ENCODE results near the gene AAMP. TPM values are rescaled to one million over a fixed set of nuclear protein-coding genes. Genes with fewer than 3 reads are reported as not detected.
"Not testable (repeated sequence)": the region's sequence is repeated elsewhere in the genome, so short reads cannot be mapped to it uniquely, and the experiment has no call there.

Gene AAMP, protein sequence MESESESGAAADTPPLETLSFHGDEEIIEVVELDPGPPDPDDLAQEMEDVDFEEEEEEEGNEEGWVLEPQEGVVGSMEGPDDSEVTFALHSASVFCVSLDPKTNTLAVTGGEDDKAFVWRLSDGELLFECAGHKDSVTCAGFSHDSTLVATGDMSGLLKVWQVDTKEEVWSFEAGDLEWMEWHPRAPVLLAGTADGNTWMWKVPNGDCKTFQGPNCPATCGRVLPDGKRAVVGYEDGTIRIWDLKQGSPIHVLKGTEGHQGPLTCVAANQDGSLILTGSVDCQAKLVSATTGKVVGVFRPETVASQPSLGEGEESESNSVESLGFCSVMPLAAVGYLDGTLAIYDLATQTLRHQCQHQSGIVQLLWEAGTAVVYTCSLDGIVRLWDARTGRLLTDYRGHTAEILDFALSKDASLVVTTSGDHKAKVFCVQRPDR
- total RNA-seq (10 to 100 TPM; 94.8 to 95.2 TPM), polyA plus RNA-seq (86.1 TPM)

GRCh38 chr2:218269900-218270720, at the start of gene AAMP, which contains the start of gene PNKD:
Gene AAMP, minus strand, starts transcription at chr2:218270137. Its CDS starts 51 bp downstream, at chr2:218270086.
Gene PNKD, plus strand, starts transcription at chr2:218270519. Its CDS starts 17 bp downstream, at chr2:218270536.
- no peaks in the 10 kb centered on the region for H3K27me3 ChIP-seq (ENCODE audit: insufficient read depth, low read length, poor library complexity, severe bottlenecking)
- peak within 1 kb of the TSS; percentile 94 for H3K4me3 ChIP-seq (ENCODE audit: low read length)
- H3K4me1 ChIP-seq (ENCODE audit: insufficient read depth, low read length) = peaks cover 31% of the 10 kb centered on the region
- no peaks in the 10 kb centered on the region for H3K27me3 Mint-ChIP-seq
- H3K27ac Mint-ChIP-seq = peak within 1 kb of the TSS; percentile 74 to 99 (median 92)
- H3K9me3 Mint-ChIP-seq = no peaks in the 10 kb centered on the region
- no peaks in the 10 kb centered on the region for H3K9me3 ChIP-seq (ENCODE audit: low read length)
- DNase-seq = peak; percentile 100
- peak within 1 kb of the TSS; percentile 85 to 95 (median 89) for H3K4me3 Mint-ChIP-seq
- peaks cover 42 to 66% (median 50%) of the 10 kb centered on the region in 3 donors for H3K4me1 Mint-ChIP-seq
- CTCF ChIA-PET = interaction anchor here (0.8 to 8.4 kb wide), 20 partner anchors 8 to 125 kb away, joined by 3 to 144 read pairs (median 5); partner anchors contain the start of genes ARPC2, CATIP and TMBIM1
- H3K27ac ChIP-seq (ENCODE audit: low read depth, low read length) = peak within 1 kb of the TSS; percentile 83
- POLR2A ChIA-PET = interaction anchor here (0.6 to 4.8 kb wide), 13 partner anchors 9 to 389 kb away, joined by 3 to 41 read pairs (median 3); partner anchors contain the start of genes ARPC2, BCS1L, GPBAR1 and ZNF142
- H3K36me3 ChIP-seq (ENCODE audit: insufficient read depth, low read length) = peaks cover 35% of the 10 kb centered on the region
- peaks cover 0 to 69% (median 11%) of the 10 kb centered on the region in 3 donors for H3K36me3 Mint-ChIP-seq

- H3K27me3 ChIP-seq (ENCODE audit: insufficient read depth, low read length, poor library complexity, severe bottlenecking) = no peaks in the 10 kb centered on the region
- Mint-ChIP-seq H3K36me3 (no peaks in the 10 kb centered on the region), H3K4me3 (no peak overlapping the region), H3K27ac (no peak overlapping the region), H3K9me3 (no peaks in the 10 kb centered on the region), H3K27me3 (peaks cover 0 to 3% of the 10 kb centered on the region in 2 donors), H3K4me1 (peaks cover 30 to 44% (median 33%) of the 10 kb centered on the region in 3 donors)
- H3K9me3 ChIP-seq (ENCODE audit: low read length) = no peaks in the 10 kb centered on the region
- CTCF ChIA-PET = interaction anchor here (1.3 to 1.7 kb wide), 3 partner anchors 17 to 43 kb away, joined by 4 to 12 read pairs (median 8); partner anchors contain the start of gene CATIP
- H3K4me1 ChIP-seq (ENCODE audit: insufficient read depth, low read length) = peaks cover 40% of the 10 kb centered on the region
- no peak overlapping the region for H3K27ac ChIP-seq (ENCODE audit: low read depth, low read length)
- no peak for DNase-seq
- H3K36me3 ChIP-seq (ENCODE audit: insufficient read depth, low read length) = no peaks in the 10 kb centered on the region
- no peak overlapping the region for H3K4me3 ChIP-seq (ENCODE audit: low read length)
- POLR2A ChIA-PET = no interaction called here
Measured at GRCh38 chr2:218318241-218318640, 48.3 kb upstream of the AAMP start.

DNA sequence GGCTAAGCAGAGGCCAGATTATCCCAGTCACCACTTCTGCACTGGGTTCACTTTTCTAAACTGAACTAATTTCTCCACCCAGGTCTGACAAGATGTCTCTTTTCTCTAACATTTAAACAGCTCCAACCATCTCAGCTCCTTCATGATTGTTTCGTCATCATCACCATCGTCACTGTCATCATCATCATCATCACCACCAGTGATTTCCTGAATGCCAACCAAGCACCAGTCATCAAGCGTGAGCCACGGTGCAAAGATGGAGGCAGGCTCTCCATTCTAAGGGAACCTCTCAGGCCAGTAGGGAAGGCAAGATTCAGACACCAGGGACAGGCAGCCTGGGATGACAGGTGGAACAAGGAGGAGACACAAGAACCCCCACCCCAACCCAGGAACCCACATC, 47.9 kb upstream of the AAMP start:
- H3K9me3 ChIP-seq (ENCODE audit: low read length) = no peaks in the 10 kb centered on the region
- POLR2A ChIA-PET = no interaction called here
- no peaks in the 10 kb centered on the region for H3K27me3 ChIP-seq (ENCODE audit: insufficient read depth, low read length, poor library complexity, severe bottlenecking)
- Mint-ChIP-seq H3K36me3 (no peaks in the 10 kb centered on the region), H3K4me3 (no peak overlapping the region), H3K4me1 (peaks cover 30 to 43% (median 33%) of the 10 kb centered on the region in 3 donors), H3K27ac (peak overlapping the region in 3 of 8 donors; percentile 29 to 58 (median 55)), H3K27me3 (peaks cover 0 to 3% of the 10 kb centered on the region in 2 donors), H3K9me3 (no peaks in the 10 kb centered on the region)
- CTCF ChIA-PET = interaction anchor here (1.3 to 1.7 kb wide), 4 partner anchors 16 to 43 kb away, joined by 4 to 12 read pairs (median 6); partner anchors contain the start of gene CATIP
- H3K27ac ChIP-seq (ENCODE audit: low read depth, low read length) = no peak overlapping the region
- no peak overlapping the region for H3K4me3 ChIP-seq (ENCODE audit: low read length)
- no peak for DNase-seq
- peaks cover 40% of the 10 kb centered on the region for H3K4me1 ChIP-seq (ENCODE audit: insufficient read depth, low read length)
- H3K36me3 ChIP-seq (ENCODE audit: insufficient read depth, low read length) = no peaks in the 10 kb centered on the region

GRCh38 chr2:218317303-218317630, 47.3 kb upstream of the AAMP start:
- Histone ChIP-seq H3K4me3 (ENCODE audit: low read length) (peak overlapping the region; percentile 37), H3K36me3 (ENCODE audit: insufficient read depth, low read length) (no peaks in the 10 kb centered on the region), H3K27ac (ENCODE audit: low read depth, low read length) (no peak overlapping the region), H3K27me3 (ENCODE audit: insufficient read depth, low read length, poor library complexity, severe bottlenecking) (no peaks in the 10 kb centered on the region), H3K4me1 (ENCODE audit: insufficient read depth, low read length) (peaks cover 36% of the 10 kb centered on the region), H3K9me3 (ENCODE audit: low read length) (no peaks in the 10 kb centered on the region)
- H3K27ac Mint-ChIP-seq = peak overlapping the region in 5 of 8 donors; percentile 1 to 89 (median 71)
- DNase-seq = no peak
- peak overlapping the region in 2 of 7 donors; percentile 8 to 83 for H3K4me3 Mint-ChIP-seq
- H3K27me3 Mint-ChIP-seq = peaks cover 0 to under 1% of the 10 kb centered on the region in 2 donors
- no peaks in the 10 kb centered on the region for H3K9me3 Mint-ChIP-seq
- CTCF ChIA-PET = interaction anchor here (1.3 to 1.8 kb wide), 5 partner anchors 9 to 42 kb away, joined by 4 to 12 read pairs (median 6); partner anchors contain the start of gene CATIP
- H3K4me1 Mint-ChIP-seq = peaks cover 27 to 38% (median 28%) of the 10 kb centered on the region in 3 donors
- POLR2A ChIA-PET = interaction anchor here (0.5 kb wide), 1 partner anchor 296 kb away, joined by 4 read pairs; no protein-coding TSS in a partner anchor
- H3K36me3 Mint-ChIP-seq = no peaks in the 10 kb centered on the region

- Mint-ChIP-seq H3K9me3 (no peaks in the 10 kb centered on the region), H3K4me3 (no peak overlapping the region), H3K27me3 (no peaks in the 10 kb centered on the region), H3K36me3 (no peaks in the 10 kb centered on the region), H3K4me1 (peaks cover 24 to 27% (median 26%) of the 10 kb centered on the region in 3 donors), H3K27ac (no peak overlapping the region)
- no peak overlapping the region for H3K4me3 ChIP-seq (ENCODE audit: low read length)
- peaks cover 31% of the 10 kb centered on the region for H3K4me1 ChIP-seq (ENCODE audit: insufficient read depth, low read length)
- no peaks in the 10 kb centered on the region for H3K36me3 ChIP-seq (ENCODE audit: insufficient read depth, low read length)
- ChIA-PET POLR2A (no interaction called here), CTCF (interaction anchor here (1.2 kb wide), 2 partner anchors 41 to 44 kb away, joined by 4 read pairs; partner anchors contain the start of gene CATIP)
- DNase-seq = no peak
- no peaks in the 10 kb centered on the region for H3K27me3 ChIP-seq (ENCODE audit: insufficient read depth, low read length, poor library complexity, severe bottlenecking)
- H3K27ac ChIP-seq (ENCODE audit: low read depth, low read length) = no peak overlapping the region
- H3K9me3 ChIP-seq (ENCODE audit: low read length) = no peaks in the 10 kb centered on the region
Measured at GRCh38 chr2:218315397-218315796, 45.5 kb upstream of the AAMP start.

DNA sequence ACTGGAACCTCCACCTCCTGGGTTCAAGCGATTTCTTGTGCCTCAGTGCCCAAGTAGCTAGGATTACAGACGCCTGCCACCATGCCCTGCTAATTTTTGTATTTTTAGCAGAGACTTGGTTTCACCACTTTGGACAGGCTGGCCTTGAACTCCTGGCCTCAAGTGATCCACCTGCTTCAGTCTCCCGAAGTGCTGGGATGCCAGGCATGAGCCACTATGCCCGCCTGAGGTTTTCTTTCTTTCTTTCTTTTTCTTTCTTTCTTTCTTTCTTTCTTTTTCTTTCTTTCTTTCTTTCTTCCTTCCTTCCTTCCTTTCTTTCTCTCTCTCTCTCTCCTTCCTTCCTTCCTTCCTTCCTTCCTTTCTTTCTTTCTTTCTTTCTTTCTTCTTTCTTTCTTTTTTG, 44.8 kb upstream of the AAMP start:
- H3K27ac ChIP-seq (ENCODE audit: low read depth, low read length); H3K36me3 ChIP-seq (ENCODE audit: insufficient read depth, low read length); H3K27me3 ChIP-seq (ENCODE audit: insufficient read depth, low read length, poor library complexity, severe bottlenecking); POLR2A ChIA-PET; H3K4me3 Mint-ChIP-seq; H3K9me3 Mint-ChIP-seq; H3K36me3 Mint-ChIP-seq; H3K4me3 ChIP-seq (ENCODE audit: low read length); H3K9me3 ChIP-seq (ENCODE audit: low read length); DNase-seq; H3K27me3 Mint-ChIP-seq; H3K27ac Mint-ChIP-seq: not testable (repeated sequence)
- H3K4me1 ChIP-seq (ENCODE audit: insufficient read depth, low read length) = peaks cover 31% of the 10 kb centered on the region
- CTCF ChIA-PET = interaction anchor here (1.2 kb wide), 2 partner anchors 42 to 43 kb away, joined by 4 read pairs; partner anchors contain the start of gene CATIP
- peaks cover 22 to 27% (median 26%) of the 10 kb centered on the region in 3 donors for H3K4me1 Mint-ChIP-seq

DNA sequence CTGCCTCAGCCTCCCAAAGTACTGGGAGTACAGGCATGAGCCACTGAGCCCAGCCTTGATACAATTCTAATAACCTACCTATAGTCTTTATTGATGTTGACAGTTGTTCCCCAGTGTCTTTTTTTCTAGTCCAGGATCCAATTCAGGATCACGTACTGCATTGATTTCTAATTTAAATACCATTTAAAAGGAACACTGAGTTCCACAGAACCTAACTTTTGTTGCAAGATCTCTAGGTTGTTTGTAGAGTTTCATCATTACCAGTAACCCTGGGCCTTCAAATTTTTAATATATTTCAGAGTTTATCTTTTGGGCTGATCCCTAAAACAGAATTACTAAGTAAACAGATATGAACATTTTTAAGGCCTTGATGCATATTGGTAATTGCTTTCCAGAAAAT, 43.4 kb upstream of the AAMP start:
- H3K9me3 Mint-ChIP-seq = no peaks in the 10 kb centered on the region
- Histone ChIP-seq H3K27me3 (ENCODE audit: insufficient read depth, low read length, poor library complexity, severe bottlenecking) (no peaks in the 10 kb centered on the region), H3K4me3 (ENCODE audit: low read length) (no peak overlapping the region), H3K4me1 (ENCODE audit: insufficient read depth, low read length) (peaks cover 31% of the 10 kb centered on the region), H3K27ac (ENCODE audit: low read depth, low read length) (no peak overlapping the region), H3K9me3 (ENCODE audit: low read length) (no peaks in the 10 kb centered on the region), H3K36me3 (ENCODE audit: insufficient read depth, low read length) (no peaks in the 10 kb centered on the region)
- no peak overlapping the region for H3K4me3 Mint-ChIP-seq
- H3K4me1 Mint-ChIP-seq = peaks cover 22 to 27% (median 26%) of the 10 kb centered on the region in 3 donors
- no peak for DNase-seq
- H3K36me3 Mint-ChIP-seq = no peaks in the 10 kb centered on the region
- no peaks in the 10 kb centered on the region for H3K27me3 Mint-ChIP-seq
- ChIA-PET CTCF (interaction anchor here (1.4 kb wide), 1 partner anchor 82 kb away, joined by 6 read pairs; no protein-coding TSS in a partner anchor), POLR2A (no interaction called here)
- no peak overlapping the region for H3K27ac Mint-ChIP-seq
